ENCODE results near the gene PDE10A.
"Not testable (repeated sequence)": the region's sequence is repeated elsewhere in the genome, so short reads cannot be mapped to it uniquely, and the experiment has no call there.

DNA sequence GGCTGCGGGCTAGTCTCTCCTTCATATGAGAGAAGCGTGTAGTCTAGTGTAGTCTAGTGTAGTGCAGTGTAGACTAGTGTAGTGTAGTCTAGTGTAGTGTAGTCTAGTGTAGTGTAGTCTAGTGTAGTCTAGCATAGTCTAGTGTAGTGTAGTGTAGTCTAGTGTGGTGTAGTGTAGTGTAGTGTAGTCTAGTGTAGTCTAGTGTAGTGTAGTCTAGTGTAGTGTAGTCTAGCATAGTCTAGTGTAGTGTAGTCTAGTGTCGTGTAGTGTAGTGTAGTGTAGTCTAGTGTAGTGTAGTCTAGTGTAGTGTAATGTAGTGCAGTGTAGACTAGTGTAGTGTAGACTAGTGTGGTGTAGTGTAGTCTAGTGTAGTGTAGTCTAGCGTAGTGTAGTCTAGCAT is 44.1 kb downstream of the PDE10A start:
- TF ChIP-seq, protein P1, sequence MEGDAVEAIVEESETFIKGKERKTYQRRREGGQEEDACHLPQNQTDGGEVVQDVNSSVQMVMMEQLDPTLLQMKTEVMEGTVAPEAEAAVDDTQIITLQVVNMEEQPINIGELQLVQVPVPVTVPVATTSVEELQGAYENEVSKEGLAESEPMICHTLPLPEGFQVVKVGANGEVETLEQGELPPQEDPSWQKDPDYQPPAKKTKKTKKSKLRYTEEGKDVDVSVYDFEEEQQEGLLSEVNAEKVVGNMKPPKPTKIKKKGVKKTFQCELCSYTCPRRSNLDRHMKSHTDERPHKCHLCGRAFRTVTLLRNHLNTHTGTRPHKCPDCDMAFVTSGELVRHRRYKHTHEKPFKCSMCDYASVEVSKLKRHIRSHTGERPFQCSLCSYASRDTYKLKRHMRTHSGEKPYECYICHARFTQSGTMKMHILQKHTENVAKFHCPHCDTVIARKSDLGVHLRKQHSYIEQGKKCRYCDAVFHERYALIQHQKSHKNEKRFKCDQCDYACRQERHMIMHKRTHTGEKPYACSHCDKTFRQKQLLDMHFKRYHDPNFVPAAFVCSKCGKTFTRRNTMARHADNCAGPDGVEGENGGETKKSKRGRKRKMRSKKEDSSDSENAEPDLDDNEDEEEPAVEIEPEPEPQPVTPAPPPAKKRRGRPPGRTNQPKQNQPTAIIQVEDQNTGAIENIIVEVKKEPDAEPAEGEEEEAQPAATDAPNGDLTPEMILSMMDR (IDR thresholded peaks at IDR 0.05; ENCODE audit: low read length), result not testable (repeated sequence)
- TF ChIP-seq EZH2 (IDR thresholded peaks at IDR 0.05; ENCODE audit: borderline replicate concordance, low read length), result not testable (repeated sequence)

Measured in OCI-LY1 (cell line).